ENCODE data around the gene TRANK1. TPM values are rescaled to one million over a fixed set of nuclear protein-coding genes. Genes with fewer than 3 reads are reported as not detected.

TRANK1 gene
- total RNA-seq, 1 experiment from 2014 or later: 10.5 TPM

- H3K9me3 Mint-ChIP-seq: no peaks in the 10 kb centered on the region
- peak; percentile 71 for DNase-seq (ENCODE audit: low spot score)
- no peak overlapping the region for H3K27ac Mint-ChIP-seq
- no peak for TF ChIP-seq ZNF423 (CRISPR knock-in tag; IDR thresholded peaks at IDR 0.05)
- peak; percentile 52; the same call in 1 of the 2 replicates for TF ChIP-seq CTCF (IDR thresholded peaks at IDR 0.05)
- no peak for TF ChIP-seq KAT7 (CRISPR knock-in tag; IDR thresholded peaks at IDR 0.05; ENCODE audit: borderline replicate concordance)
- peak; percentile 100 for ATAC-seq
- H3K36me3 Mint-ChIP-seq: no peaks in the 10 kb centered on the region
- no peak overlapping the region for H3K4me3 Mint-ChIP-seq
- ChIA-PET POLR2A (interaction anchor here (0.5 kb wide), 1 partner anchor 476 kb away, joined by 3 read pairs; no protein-coding TSS in a partner anchor), CTCF (interaction anchor here (0.6 to 4.3 kb wide), 42 partner anchors 8 to 251 kb away, joined by 3 to 80 read pairs (median 4); partner anchors contain the start of genes EPM2AIP1, MLH1 and TRANK1)
- peaks cover 5% of the 10 kb centered on the region; the same call in 1 of the 2 replicates for H3K4me1 Mint-ChIP-seq
- H3K27me3 Mint-ChIP-seq (ENCODE audit: low read depth): peaks cover 3% of the 10 kb centered on the region
Observed at GRCh38 chr3:36792342-36792741, 152.5 kb downstream of the TRANK1 start.

- CTCF ChIA-PET: interaction anchor here (1.1 kb wide), 1 partner anchor 11 kb away, joined by 3 read pairs; no protein-coding TSS in a partner anchor
- DNase-seq (ENCODE audit: low spot score): no peak
- no peaks in the 10 kb centered on the region for H3K9me3 Mint-ChIP-seq
- H3K4me3 Mint-ChIP-seq: no peak overlapping the region
- peaks cover 5% of the 10 kb centered on the region; the same call in 1 of the 2 replicates for H3K4me1 Mint-ChIP-seq
- no peak for TF ChIP-seq SMAD4 (CRISPR knock-in tag; IDR thresholded peaks at IDR 0.05)
- peaks cover 3% of the 10 kb centered on the region for H3K27me3 Mint-ChIP-seq (ENCODE audit: low read depth)
- no peaks in the 10 kb centered on the region for H3K36me3 Mint-ChIP-seq
- H3K27ac Mint-ChIP-seq: no peak overlapping the region
- ATAC-seq: no peak
- POLR2A ChIA-PET: no interaction called here
Observed at GRCh38 chr3:36790765-36791164, 154.1 kb downstream of the TRANK1 start.

- ATAC-seq (peak; percentile 45; the same call in 1 of the 2 replicates), DNase-seq (ENCODE audit: low spot score) (no peak)
- Mint-ChIP-seq H3K27me3 (ENCODE audit: low read depth) (peaks cover 3% of the 10 kb centered on the region), H3K27ac (no peak overlapping the region), H3K4me1 (no peaks in the 10 kb centered on the region), H3K9me3 (no peaks in the 10 kb centered on the region), H3K4me3 (no peak overlapping the region), H3K36me3 (no peaks in the 10 kb centered on the region)
- CTCF ChIA-PET: interaction anchor here (0.9 kb wide), 1 partner anchor 35 kb away, joined by 3 read pairs; no protein-coding TSS in a partner anchor
- no peak for TF ChIP-seq ZNF512 (CRISPR knock-in tag; IDR thresholded peaks at IDR 0.05; ENCODE audit: borderline replicate concordance)
- TF ChIP-seq CREM (CRISPR knock-in tag; IDR thresholded peaks at IDR 0.05): no peak
- no peak for TF ChIP-seq CDX4 (CRISPR knock-in tag; IDR thresholded peaks at IDR 0.05; ENCODE audit: borderline replicate concordance)
- TF ChIP-seq KAT7 (CRISPR knock-in tag; IDR thresholded peaks at IDR 0.05; ENCODE audit: borderline replicate concordance): no peak
- TF ChIP-seq ELF4 (CRISPR knock-in tag; IDR thresholded peaks at IDR 0.05; ENCODE audit: low read depth): no peak
- TF ChIP-seq MXD4 (CRISPR knock-in tag; IDR thresholded peaks at IDR 0.05; ENCODE audit: borderline replicate concordance): no peak
- no peak for TF ChIP-seq USF1 (CRISPR knock-in tag; IDR thresholded peaks at IDR 0.05)
- no peak for TF ChIP-seq SMAD3 (CRISPR knock-in tag; IDR thresholded peaks at IDR 0.05; ENCODE audit: borderline replicate concordance)
- no peak for TF ChIP-seq EMX1 (CRISPR knock-in tag; IDR thresholded peaks at IDR 0.05)
- TF ChIP-seq MYBL2 (CRISPR knock-in tag; IDR thresholded peaks at IDR 0.05): no peak
- no peak for TF ChIP-seq ZNF423 (CRISPR knock-in tag; IDR thresholded peaks at IDR 0.05)
- TF ChIP-seq FOXP4 (CRISPR knock-in tag; IDR thresholded peaks at IDR 0.05): no peak
- no peak for TF ChIP-seq TEAD1 (CRISPR knock-in tag; IDR thresholded peaks at IDR 0.05)
- TF ChIP-seq ZBTB21 (CRISPR knock-in tag; IDR thresholded peaks at IDR 0.05; ENCODE audit: borderline replicate concordance): no peak
- no peak for TF ChIP-seq ZNF317 (CRISPR knock-in tag; IDR thresholded peaks at IDR 0.05; ENCODE audit: borderline replicate concordance, low read depth)
- TF ChIP-seq NR1H2 (CRISPR knock-in tag; IDR thresholded peaks at IDR 0.05): no peak
- no peak for TF ChIP-seq SP1 (CRISPR knock-in tag; conservative IDR thresholded peaks at IDR 0.05)
- POLR2A ChIA-PET: no interaction called here
Observed at GRCh38 chr3:36786921-36787890, 157.6 kb downstream of the TRANK1 start.

All from WTC11 (cell line).